Mucosa of stomach (tissue), 1 donor: ENCODE measurements around the gene ATP2A2.

Experiments used
- H3K27me3 ChIP-seq: one replicate; pipeline ENCODE4 v1.7.0; 2013; ENCODE audit warnings: mild to moderate bottlenecking, low read length; ENCODE audit not compliant: control insufficient read depth, insufficient read depth
- H3K36me3 ChIP-seq: one replicate; pipeline ENCODE4 v1.7.0; 2013; ENCODE audit warnings: low read length; ENCODE audit not compliant: control insufficient read depth, insufficient read depth
- H3K4me1 ChIP-seq: one replicate; pipeline ENCODE4 v1.7.0; 2013; ENCODE audit warnings: mild to moderate bottlenecking, low read length; ENCODE audit not compliant: control insufficient read depth, insufficient read depth
- H3K4me3 ChIP-seq: one replicate; pipeline ENCODE4 v1.7.0; 2013; ENCODE audit warnings: low read length
- H3K9ac ChIP-seq: one replicate; pipeline ENCODE4 v1.7.0; 2013; ENCODE audit warnings: mild to moderate bottlenecking, low read length, moderate library complexity
- H3K9me3 ChIP-seq: one replicate; pipeline ENCODE4 v1.7.0; 2013; ENCODE audit warnings: mild to moderate bottlenecking, low read length, moderate library complexity; ENCODE audit not compliant: control insufficient read depth
- donor health status: Pancreatic carcinoma.

The ATP2A2 gene

GRCh38 chr12:110280779-110281548 is at the start of gene ATP2A2:
Gene ATP2A2, plus strand, starts transcription at chr12:110281247. Its CDS starts 543 bp downstream, at chr12:110281790.
- H3K4me1 ChIP-seq = peaks cover 12% of the 10 kb centered on the region

GRCh38 chr12:110233212-110233903 is 47.7 kb upstream of the ATP2A2 start:
- H3K4me1 ChIP-seq = peaks cover 16% of the 10 kb centered on the region
- H3K36me3 ChIP-seq = no peaks in the 10 kb centered on the region
- H3K9ac ChIP-seq = no peak overlapping the region
- H3K4me3 ChIP-seq = no peak overlapping the region
- no peaks in the 10 kb centered on the region for H3K27me3 ChIP-seq
- no peaks in the 10 kb centered on the region for H3K9me3 ChIP-seq

More at GRCh38 chr12:110280779-110281548, at the start of gene ATP2A2:
- Histone ChIP-seq H3K27me3 (no peaks in the 10 kb centered on the region), H3K9me3 (no peaks in the 10 kb centered on the region), H3K9ac (peak within 1 kb of the TSS; percentile 85), H3K4me3 (peak within 1 kb of the TSS; percentile 68), H3K36me3 (no peaks in the 10 kb centered on the region)

- no peak overlapping the region for H3K4me3 ChIP-seq
- H3K9me3 ChIP-seq = no peaks in the 10 kb centered on the region
- no peaks in the 10 kb centered on the region for H3K27me3 ChIP-seq
- no peak overlapping the region for H3K9ac ChIP-seq
- peaks cover 16% of the 10 kb centered on the region for H3K4me1 ChIP-seq
- no peaks in the 10 kb centered on the region for H3K36me3 ChIP-seq
Measured at GRCh38 chr12:110234331-110234751, 46.7 kb upstream of the ATP2A2 start.

- peaks cover 16% of the 10 kb centered on the region for H3K4me1 ChIP-seq
- no peak overlapping the region for H3K9ac ChIP-seq
- no peaks in the 10 kb centered on the region for H3K27me3 ChIP-seq
- H3K4me3 ChIP-seq = no peak overlapping the region
- no peaks in the 10 kb centered on the region for H3K36me3 ChIP-seq
- no peaks in the 10 kb centered on the region for H3K9me3 ChIP-seq
Measured at GRCh38 chr12:110234755-110235154, 46.3 kb upstream of the ATP2A2 start.

- Histone ChIP-seq H3K9me3 (no peaks in the 10 kb centered on the region), H3K27me3 (no peaks in the 10 kb centered on the region), H3K4me3 (no peak overlapping the region), H3K9ac (no peak overlapping the region), H3K36me3 (no peaks in the 10 kb centered on the region), H3K4me1 (peaks cover 16% of the 10 kb centered on the region)
Measured at GRCh38 chr12:110235383-110235782, 45.7 kb upstream of the ATP2A2 start.

GRCh38 chr12:110243227-110243626 is 37.8 kb upstream of the ATP2A2 start:
- Histone ChIP-seq H3K27me3 (no peaks in the 10 kb centered on the region), H3K9me3 (no peaks in the 10 kb centered on the region), H3K9ac (no peak overlapping the region), H3K4me3 (no peak overlapping the region), H3K4me1 (peaks cover 33% of the 10 kb centered on the region), H3K36me3 (no peaks in the 10 kb centered on the region)

GRCh38 chr12:110244372-110244771 is 36.7 kb upstream of the ATP2A2 start:
- no peak overlapping the region for H3K9ac ChIP-seq

GRCh38 chr12:110244829-110245228 is 36.2 kb upstream of the ATP2A2 start:
- peaks cover 49% of the 10 kb centered on the region for H3K4me1 ChIP-seq
- no peaks in the 10 kb centered on the region for H3K9me3 ChIP-seq
- no peaks in the 10 kb centered on the region for H3K36me3 ChIP-seq
- H3K4me3 ChIP-seq = no peak overlapping the region
- H3K27me3 ChIP-seq = no peaks in the 10 kb centered on the region
- H3K9ac ChIP-seq = no peak overlapping the region

More at GRCh38 chr12:110244372-110244771, 36.7 kb upstream of the ATP2A2 start:
- Histone ChIP-seq H3K36me3 (no peaks in the 10 kb centered on the region), H3K4me1 (peaks cover 45% of the 10 kb centered on the region), H3K4me3 (no peak overlapping the region), H3K27me3 (no peaks in the 10 kb centered on the region), H3K9me3 (no peaks in the 10 kb centered on the region)

GRCh38 chr12:110245369-110245772 is 35.7 kb upstream of the ATP2A2 start:
- no peak overlapping the region for H3K4me3 ChIP-seq
- no peaks in the 10 kb centered on the region for H3K27me3 ChIP-seq
- H3K36me3 ChIP-seq = no peaks in the 10 kb centered on the region
- H3K9ac ChIP-seq = no peak overlapping the region
- peaks cover 55% of the 10 kb centered on the region for H3K4me1 ChIP-seq
- H3K9me3 ChIP-seq = no peaks in the 10 kb centered on the region

- peak overlapping the region; percentile 15 for H3K4me3 ChIP-seq
- H3K4me1 ChIP-seq = peaks cover 59% of the 10 kb centered on the region
- H3K9me3 ChIP-seq = no peaks in the 10 kb centered on the region
- H3K9ac ChIP-seq = peak overlapping the region; percentile 69
- no peaks in the 10 kb centered on the region for H3K27me3 ChIP-seq
- no peaks in the 10 kb centered on the region for H3K36me3 ChIP-seq
Measured at GRCh38 chr12:110246636-110247339, 34.3 kb upstream of the ATP2A2 start.

GRCh38 chr12:110247340-110248095 is 33.5 kb upstream of the ATP2A2 start:
- peak overlapping the region; percentile 15 for H3K4me3 ChIP-seq
- no peaks in the 10 kb centered on the region for H3K27me3 ChIP-seq
- peaks cover 59% of the 10 kb centered on the region for H3K4me1 ChIP-seq
- H3K9me3 ChIP-seq = no peaks in the 10 kb centered on the region
- no peaks in the 10 kb centered on the region for H3K36me3 ChIP-seq
- H3K9ac ChIP-seq = peak overlapping the region; percentile 69
